Prostate gland (tissue), 2 donors: ENCODE data around the gene SLCO4A1.

Experiments used
- POLR2AphosphoS5 ChIP-seq: sonication (generic); formaldehyde crosslinking; IDR thresholded peaks from one replicate; pipeline ENCODE4 v1.6.1; 2017; ENCODE audit warnings: antibody characterized with exemption
- TF ChIP-seq, protein P1 (sequence below), 4 experiments: fragments of 200-600 bp in 2 of 4; fragments of 450-650 bp in 2 of 4; sonication (generic) in 2 of 4; IDR thresholded peaks; 1 replicate in 3 of 4; 2 replicates in 1 of 4; pipeline ENCODE4 v1.5.1; 2016 to 2019; ENCODE audit warnings: antibody characterized with exemption in 4 of 4, mild to moderate bottlenecking in 2 of 4, moderate library complexity in 2 of 4

DNA sequence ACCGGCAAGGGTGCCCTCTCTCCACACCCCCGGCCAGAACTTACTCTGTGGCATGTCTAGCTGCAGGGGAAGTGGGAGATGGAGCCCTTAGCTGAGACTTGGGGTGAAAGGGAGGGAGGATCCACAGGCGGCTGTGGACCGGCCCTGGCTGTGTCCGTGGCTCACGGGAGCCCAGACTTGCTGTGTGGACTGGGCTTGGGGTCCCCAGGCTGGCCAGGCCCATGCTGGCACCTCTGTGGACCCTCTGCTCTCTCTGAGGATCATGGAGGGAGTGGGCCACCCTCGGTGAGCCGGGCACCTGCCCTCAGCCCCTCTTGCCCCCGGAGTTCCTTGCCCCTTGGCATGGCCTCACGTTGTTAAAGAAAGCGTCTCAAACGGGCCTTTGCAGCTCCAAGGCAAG, 57.4 kb downstream of the SLCO4A1 start:
- TF ChIP-seq, protein P1, sequence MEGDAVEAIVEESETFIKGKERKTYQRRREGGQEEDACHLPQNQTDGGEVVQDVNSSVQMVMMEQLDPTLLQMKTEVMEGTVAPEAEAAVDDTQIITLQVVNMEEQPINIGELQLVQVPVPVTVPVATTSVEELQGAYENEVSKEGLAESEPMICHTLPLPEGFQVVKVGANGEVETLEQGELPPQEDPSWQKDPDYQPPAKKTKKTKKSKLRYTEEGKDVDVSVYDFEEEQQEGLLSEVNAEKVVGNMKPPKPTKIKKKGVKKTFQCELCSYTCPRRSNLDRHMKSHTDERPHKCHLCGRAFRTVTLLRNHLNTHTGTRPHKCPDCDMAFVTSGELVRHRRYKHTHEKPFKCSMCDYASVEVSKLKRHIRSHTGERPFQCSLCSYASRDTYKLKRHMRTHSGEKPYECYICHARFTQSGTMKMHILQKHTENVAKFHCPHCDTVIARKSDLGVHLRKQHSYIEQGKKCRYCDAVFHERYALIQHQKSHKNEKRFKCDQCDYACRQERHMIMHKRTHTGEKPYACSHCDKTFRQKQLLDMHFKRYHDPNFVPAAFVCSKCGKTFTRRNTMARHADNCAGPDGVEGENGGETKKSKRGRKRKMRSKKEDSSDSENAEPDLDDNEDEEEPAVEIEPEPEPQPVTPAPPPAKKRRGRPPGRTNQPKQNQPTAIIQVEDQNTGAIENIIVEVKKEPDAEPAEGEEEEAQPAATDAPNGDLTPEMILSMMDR (IDR thresholded peaks at IDR 0.05) = no peak
- TF ChIP-seq POLR2AphosphoS5 = no peak
